ENCODE results near the gene ARAP1. TPM values are rescaled to one million over a fixed set of nuclear protein-coding genes. Genes with fewer than 3 reads are reported as not detected.

Gene ARAP1
- 145 and 229 TPM in 2 replicates for total RNA-seq

DNA sequence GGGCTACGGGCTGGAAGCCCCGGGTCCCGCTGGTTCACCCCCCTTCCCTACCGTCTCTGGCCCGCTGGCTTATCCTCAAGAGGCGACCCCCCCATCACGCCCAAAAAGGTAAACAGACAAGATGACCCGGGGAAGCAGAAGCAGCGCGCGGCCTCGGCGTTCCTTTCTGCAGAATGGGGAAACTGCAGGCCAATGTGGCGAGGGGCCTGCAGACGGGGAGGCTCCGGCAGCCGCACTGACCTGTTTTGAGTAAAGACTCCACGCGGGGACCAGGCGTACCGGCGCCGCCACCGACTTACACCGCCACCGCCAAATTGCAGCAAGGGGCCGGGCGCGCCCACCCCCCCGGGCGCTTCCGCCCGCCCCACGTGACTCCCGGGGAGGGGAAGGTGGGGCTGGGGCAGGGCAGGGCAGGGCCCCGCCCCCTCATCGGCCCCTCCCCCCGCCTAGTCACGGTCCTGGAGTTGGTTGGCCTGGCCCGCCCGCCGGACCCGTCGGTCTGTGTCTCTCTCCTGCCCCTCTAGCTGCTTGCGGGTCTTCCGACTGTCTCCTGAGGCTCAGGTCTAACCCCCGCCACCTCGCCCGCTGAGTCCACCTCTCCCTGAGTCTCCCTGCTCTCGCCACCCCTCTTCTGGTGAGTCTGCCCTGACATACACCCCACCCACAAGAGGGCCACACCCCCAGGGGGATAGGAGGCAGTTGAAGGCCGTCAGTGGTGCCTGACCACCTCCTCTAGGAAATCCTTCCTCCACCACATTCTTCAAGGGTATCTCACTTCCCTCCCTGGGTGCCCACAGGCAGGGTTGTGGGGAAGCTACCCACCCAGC, at the start of gene ARAP1:
Gene ARAP1 (minus strand): TSS at position 321 of the 827 bp plus-strand sequence. CDS start 25,280 bp downstream, outside the sequence.

DNA sequence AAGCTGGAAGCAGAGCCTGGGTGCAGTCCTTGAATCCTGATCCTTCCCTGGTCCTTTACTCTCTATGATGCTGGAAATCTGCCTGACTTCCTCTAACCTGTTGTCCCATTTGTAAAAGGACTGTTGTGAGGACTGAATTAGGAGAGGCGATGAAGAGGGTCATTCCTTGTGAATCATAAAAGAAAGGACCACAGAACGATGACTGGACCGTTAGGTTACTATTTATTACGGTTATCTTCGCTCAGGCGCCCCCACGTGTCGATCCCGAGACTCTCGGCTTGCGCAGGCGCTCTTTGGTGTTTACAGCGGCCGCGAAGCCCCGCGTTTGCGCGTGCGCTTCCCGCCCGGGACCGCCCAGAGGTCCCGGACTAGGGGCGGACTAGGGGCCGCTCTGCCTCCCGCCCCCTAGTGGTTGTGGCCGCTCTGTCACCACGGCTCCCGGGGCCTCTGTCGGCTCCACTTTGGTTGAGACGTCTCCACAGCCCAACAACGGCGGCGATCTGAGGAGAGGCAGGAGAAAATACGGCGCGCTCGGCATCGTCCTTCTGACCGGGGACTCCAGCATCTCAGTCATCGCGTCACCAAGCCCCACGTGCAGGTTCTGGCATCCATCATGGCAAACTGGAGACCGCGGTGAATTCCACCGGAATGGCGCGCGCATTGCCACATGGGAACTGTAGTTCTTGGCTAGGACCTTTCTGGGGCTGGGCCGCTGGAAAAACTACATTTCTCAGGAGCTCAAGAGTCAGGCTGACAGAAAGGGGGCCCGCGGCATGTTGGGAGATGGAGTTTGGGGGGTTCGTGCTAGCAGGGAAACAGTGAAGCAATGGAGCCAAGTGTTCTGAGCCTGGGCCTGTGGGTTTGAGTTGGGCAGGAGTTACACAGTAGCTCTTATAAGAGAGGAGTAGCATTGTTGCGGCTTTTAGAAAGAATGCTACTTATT, 41.5 kb upstream of the ARAP1 start, which contains the start of gene STARD10:
Gene STARD10 (minus strand): TSS at position 623 of the 943 bp plus-strand sequence. CDS start 12,866 bp downstream, outside the sequence.

DNA sequence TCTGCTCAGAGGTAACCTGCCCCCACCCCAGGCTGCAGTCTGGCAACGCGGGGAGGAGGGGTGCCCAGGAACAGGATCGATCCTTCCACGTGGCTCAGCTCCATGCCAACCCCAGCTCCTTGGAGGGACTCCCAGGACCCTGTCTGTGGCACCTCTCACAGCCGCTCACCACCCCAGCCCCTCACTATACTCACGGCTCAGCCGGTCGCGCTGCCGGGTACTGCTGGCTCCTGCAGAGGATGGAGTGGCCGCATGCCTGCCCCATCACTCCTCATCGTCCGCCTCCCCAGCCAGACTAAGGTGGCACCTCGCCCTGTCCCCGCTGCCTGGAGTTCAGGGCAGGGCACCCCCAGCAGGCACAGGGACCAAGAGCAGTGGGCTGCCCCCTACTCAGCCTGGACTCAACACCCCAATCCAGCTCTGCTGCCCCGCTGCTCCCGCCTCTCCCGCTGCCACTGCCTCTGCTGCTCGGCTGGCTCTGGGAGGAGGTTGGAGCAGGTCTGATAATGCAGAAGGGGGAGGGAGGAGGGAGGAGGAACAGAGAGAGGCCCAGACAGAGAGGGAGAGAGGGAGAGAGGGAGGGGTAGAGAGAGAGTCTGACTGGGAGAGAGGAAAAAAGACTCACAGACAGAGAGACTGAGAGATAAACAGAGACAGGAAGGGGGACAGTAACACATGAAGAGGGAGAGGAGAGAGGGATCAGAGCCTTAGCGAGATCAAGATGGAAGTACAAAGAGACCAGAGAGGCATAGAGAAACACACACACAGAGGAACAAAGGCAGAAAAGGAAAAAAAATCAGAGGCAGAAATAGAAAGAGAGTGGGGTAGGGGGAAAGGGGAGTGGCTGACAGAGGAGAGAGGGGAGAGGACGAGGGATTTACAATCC, 78.0 kb downstream of the ARAP1 start, which contains the start of gene PDE2A:
Gene PDE2A (minus strand): TSS at position 480 of the 886 bp plus-strand sequence. CDS start 215 bp downstream, at position 265.

Other genes starting within 250 kb of the ARAP1 start
- 0.34 TPM in 1 of 2 replicates, not detected in the other for gene PDE2A, start 78.0 kb downstream of the ARAP1 start, total RNA-seq
- 36.3 and 61.9 TPM in 2 replicates for gene STARD10, start 41.6 kb upstream of the ARAP1 start, total RNA-seq
- 4.7 and 6.4 TPM in 2 replicates for gene ATG16L2, start 62.0 kb upstream of the ARAP1 start, total RNA-seq